GM19240 (cell line): Measurements from ENCODE around the gene CEACAM8.
"Not testable (repeated sequence)": the region's sequence is repeated elsewhere in the genome, so short reads cannot be mapped to it uniquely, and the experiment has no call there.

Experiments
- DNase-seq: peaks from one replicate; pipeline ENCODE4 v3.0.0; 2011; ENCODE audit warnings: low spot score; ENCODE audit not compliant: insufficient read length

The CEACAM8 gene

DNA sequence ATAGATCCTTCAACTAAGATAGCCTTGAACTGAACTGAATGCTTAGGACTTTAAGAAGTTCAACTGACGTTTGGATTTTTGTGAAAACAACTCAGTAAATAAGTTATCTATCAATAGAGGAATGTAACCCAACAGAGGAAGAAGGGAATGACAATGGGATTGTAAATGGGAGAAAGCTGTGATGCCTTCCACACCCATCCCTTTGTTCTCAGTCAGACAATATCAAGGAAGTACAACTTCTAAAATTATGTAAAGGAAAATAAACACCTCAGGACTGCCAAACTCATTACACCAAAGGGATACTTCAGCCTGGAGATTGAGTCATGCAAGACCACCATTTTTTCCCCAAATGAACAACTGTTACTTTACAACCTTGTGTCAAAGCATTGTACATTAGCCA lies 21.1 kb downstream of the CEACAM8 start:
- no peak for DNase-seq

DNA sequence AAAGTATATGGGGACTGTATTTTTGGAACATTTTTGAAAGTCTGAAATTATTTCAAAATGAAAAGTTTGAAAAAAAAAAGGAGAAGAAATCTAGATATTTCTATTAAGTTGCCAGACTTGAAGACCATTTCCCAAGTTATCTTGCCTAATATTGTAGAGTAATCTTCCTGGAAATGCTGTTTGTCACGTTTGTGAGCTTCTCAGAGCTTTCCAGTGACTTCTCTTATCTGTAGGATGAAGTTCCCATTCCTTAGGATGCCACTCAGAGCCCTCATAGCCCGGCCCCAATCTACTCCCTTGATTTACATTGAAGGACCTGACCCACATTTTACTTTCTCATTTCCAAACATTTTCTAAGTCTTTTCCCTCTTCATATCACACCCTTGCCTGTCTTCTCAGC lies 23.6 kb downstream of the CEACAM8 start:
- no peak for DNase-seq

DNA sequence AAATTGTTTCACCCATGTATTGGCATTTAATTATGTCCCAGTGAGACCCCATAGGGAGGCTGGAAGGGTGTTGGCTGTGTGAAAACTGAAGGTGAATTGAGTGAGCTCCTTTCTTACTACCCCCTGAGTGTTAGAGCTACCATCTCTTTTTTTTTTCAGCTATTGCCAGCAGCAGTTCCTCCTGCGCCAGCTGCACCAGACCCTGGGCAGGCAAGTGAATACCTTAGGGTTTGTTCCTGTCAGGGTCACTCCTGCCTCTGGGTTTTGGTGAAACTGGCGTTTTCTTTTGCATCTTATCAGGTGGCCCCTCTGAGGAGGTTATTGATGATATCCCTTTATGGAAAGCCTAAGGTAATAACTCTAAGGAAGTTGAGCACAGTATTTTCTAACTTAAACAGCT lies 25.5 kb downstream of the CEACAM8 start:
- no peak for DNase-seq

DNA sequence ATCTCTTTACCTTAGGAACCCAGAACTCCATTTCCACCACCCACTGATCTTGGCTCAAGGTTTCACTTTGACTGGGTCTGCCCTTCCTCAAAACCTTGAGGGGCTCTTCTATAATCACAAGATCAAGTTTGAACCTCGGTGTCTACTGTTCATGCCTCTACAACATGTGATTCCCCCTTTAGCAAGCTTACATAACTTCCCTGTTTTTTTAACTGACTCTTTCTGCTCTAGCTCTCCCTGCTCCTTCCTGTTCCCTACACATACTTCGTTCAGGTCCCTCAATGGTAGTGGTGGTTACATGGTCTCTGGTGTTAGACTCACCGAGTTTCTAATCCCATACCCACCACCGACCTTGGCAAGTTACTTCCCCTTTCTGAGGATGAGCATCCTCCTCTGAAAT lies 26.7 kb downstream of the CEACAM8 start:
- no peak for DNase-seq

DNA sequence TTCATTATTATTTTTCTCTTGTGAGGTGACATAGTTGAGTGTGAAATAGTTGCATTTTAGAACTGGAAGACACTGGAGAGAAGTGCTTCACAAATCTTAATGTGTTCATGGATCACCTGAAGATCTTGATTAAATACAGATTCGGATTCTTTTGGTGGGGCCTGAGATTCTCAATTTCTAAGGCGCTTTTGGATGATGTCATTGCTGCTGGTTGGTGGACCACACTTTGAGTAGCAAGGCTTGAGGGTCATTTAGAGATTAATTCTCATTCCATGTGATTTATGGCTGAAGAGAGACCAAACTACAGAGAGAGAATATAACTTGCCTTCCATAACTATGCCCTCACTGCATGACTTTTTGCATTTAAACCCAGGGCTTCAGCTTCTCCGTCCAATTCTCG lies 27.2 kb downstream of the CEACAM8 start:
- DNase-seq: no peak

DNA sequence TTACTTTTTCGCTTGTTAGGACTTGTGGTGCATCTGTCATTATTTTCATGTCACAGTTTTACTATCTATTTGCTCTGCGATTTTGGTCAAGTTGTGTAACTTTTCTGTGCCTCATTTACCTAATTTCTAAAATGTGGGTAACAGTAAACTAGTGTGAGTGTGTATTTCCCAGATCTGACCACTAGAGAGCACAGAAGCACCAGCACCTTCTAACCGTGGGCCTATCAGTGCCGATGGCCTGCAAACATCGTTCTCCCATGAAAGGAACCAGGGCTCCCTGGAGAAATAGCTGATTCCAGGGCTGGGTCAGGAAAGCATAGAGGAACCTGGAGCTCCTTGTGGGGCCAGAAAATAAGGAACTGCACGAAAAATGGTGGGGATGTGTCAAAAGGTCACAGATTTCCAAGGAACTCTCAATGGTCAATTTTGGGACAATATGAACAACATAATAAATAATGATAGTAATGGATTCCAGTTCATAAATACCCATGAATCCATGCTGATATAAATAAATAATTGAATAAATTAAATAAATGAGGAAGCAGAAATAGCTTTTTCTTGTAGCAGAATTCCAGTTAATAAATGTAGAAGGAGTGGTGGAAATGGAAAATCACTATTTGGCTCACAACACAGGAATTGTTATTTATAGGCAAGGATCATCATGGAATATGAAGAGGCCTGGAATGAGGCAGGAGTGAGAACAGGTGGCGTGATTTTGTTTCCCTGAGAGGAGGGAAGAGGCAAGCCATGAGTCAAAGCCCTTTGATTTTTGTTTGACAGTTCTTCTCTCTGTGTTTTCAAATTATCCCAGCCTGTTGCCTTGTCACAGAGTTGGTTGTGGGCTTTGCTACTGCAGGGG lies 31.1 kb downstream of the CEACAM8 start:
- DNase-seq: peak; percentile 35

DNA sequence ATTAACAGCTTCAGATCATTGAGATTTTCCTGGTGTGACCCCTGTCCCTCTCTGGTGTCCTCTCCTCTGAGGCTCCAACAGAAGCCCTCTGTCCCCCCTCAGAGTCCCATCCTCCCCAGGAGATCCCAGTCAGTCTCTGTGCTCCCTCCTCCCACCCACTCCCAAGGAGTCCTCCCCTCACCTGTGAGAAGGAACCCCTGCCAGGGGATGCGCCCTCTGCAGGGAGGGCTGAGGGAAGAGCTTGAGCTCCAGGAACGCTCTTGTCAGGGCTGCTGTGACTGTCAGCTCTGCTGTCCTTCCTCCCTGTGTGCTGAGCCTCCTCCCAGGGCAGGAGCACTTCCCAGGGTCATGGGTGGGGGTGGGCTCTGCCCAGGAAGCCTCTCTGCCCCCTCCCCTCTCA lies 33.2 kb downstream of the CEACAM8 start:
- DNase-seq: no peak

DNA sequence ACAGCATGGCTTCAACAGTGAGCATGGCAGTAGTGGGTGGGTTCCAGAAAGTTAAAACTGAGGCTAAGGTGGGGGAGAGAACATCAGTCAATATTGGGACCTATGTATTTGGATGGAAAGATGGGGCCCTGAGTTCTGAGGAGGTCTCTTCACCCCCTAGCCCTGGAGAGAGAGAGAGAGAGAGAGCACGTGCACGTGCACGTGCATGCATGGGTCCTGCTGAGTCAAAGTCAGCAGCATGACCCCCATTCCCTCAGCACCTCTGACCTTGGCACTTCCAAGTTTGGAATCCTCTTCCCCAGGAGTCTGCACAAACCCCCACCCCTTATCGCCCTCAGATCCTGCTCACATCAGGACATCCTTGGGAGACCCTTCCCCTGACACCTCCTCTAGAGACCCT lies 34.0 kb downstream of the CEACAM8 start:
- no peak for DNase-seq

DNA sequence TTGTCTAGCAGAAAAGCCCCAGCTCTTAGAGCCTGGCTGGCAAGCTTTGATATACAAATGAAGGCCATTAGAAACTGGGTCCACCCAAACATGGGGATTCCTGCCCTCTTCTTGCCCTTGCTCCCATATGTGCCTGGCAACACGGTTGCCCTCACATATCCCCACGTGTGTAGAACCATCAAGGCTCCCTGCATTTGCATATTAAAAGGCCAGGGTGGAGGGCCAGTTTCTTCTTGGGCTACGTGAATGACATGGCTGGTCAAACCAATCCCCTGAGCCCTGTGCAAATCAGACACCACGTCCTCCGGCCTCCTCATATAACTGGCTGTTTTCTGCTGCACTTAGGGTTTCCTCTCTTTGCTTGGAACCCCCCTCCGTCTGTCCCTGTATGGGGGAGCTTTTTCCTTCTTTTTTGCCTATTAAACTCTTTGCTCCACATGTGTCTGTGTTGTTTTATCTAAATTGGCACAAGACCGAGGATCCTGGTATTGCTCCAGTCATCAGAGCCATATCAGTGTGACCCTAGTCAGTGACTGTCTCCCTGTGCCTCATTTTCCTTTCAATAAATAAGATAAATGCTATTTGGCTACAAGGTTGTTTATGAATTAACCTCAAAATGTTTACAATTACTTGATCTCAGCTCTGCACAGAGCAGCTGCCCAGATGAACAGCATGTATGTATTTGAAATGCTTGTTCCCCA lies 36.1 kb downstream of the CEACAM8 start:
- DNase-seq: no peak

DNA sequence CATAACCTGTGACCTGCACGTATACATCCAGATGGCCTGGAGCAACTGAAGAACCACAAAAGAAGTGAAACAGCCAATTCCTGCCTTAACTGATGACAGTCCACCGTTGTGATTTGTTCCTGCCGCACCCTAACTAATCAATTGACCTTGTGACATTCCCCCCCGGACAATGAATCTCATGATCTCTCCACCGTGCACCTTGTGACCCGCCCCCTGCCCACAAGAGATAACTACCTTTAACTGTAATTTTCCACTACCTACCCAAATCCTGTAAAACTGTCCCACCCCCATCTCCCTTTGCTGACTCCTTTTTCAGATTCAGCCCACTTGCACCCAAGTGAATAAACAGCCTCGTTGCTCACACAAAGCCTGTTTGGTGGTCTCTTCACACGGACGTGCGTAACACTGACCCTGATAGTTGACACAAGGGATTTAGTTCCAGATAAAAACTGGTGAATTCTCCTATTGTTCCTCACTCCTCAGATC lies 37.3 kb downstream of the CEACAM8 start:
- DNase-seq: not testable (repeated sequence)

DNA sequence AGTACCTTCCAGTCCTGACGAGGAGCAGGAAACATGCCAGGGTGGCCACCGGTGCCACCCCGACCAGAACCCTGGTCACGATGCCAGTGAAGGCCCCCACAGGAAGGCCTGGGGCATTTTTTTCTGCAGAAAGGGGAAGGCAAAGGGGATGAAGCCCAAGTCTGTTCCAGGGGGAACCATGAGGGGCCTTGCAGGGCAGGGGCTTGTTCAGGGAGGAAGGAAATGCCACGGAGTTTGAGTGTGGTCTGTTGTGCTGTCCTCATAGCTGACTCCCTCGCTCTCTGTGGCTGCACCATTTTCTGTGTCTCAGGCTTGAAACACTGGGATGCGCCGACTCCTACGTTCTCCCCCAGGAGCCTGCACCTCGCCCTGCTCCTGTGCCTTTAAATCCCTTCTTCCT lies 38.9 kb downstream of the CEACAM8 start:
- no peak for DNase-seq

DNA sequence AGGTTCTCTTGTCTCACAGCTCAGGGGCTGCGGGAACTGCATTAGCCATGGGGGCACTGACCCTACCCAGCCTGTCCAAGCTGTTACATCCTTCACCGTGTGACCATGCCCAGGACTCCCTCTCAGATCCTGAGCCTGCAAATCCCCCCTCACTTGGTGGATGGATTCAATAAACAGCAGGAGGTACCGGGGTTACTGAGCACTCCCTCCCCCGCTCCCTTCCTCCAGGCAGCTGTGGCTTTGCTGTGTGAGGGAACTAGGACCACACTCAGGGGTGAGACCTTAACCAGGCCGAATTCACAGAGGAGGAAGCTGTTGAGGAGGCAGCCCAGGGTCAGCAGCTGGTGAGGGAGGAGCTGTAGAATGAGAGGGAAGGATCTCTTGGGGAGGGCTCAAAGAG lies 39.4 kb downstream of the CEACAM8 start:
- DNase-seq: no peak

DNA sequence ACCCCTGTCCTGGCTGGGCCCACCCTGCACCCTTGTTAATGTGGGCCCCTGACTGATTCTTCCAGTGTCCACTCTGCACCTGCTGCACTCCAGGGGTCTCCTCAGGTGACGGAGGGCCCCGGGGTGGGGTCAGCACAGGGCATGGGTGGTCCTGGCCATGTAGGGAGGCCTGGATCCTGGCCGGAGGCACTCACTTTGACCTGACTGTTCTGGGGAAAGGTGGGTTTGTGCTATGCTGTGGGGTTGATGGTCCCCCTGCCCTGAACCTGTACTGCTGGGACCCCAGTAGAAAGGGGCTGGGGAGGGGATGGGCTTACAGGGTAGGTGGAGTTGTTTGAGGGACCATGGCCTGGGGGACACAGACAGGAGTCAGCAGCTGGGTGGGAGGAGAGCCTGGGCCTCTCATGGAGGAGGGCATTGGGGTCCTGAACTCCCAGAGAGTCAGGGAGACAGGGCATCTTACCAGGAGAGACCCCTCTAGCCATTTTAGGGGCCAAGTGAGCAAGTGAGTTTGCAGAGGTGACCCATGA lies 40.6 kb downstream of the CEACAM8 start:
- DNase-seq: no peak

DNA sequence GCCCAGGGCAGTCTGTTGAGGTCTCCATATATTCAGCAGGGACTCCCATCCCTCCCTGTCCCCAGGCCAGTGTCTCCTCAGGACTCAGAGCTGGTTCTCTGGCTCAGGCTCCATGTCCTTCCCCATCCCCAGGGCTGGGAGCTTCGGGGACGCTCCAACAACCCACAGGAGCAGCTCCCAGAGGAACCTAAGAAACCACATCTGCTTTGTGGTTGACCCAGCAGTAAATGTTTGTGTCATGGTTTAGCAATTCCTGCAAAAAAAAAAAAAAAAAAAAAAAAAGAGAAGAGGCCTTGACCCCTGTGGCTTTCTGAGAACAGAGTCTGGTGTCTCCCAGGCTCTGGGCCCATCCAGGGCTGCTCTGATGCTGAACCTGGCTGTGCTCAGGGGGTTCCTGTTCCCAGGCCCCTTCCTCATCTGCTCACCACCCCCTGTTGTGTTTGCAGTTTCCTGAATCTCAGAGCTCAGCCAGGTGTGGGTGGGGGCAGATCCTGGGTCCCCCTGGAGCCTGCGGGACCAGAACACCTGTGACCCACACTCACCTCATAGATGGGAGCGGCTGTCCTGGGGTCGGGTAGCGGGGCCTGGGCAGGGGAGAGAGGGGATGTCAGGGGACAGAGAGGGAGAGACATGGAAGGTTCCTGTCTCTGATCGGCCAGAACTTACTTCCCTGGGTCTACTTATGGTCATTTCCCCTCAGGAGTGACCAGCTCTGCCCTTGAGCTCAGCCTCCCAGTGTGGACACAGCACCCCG lies 41.3 kb downstream of the CEACAM8 start:
- no peak for DNase-seq

DNA sequence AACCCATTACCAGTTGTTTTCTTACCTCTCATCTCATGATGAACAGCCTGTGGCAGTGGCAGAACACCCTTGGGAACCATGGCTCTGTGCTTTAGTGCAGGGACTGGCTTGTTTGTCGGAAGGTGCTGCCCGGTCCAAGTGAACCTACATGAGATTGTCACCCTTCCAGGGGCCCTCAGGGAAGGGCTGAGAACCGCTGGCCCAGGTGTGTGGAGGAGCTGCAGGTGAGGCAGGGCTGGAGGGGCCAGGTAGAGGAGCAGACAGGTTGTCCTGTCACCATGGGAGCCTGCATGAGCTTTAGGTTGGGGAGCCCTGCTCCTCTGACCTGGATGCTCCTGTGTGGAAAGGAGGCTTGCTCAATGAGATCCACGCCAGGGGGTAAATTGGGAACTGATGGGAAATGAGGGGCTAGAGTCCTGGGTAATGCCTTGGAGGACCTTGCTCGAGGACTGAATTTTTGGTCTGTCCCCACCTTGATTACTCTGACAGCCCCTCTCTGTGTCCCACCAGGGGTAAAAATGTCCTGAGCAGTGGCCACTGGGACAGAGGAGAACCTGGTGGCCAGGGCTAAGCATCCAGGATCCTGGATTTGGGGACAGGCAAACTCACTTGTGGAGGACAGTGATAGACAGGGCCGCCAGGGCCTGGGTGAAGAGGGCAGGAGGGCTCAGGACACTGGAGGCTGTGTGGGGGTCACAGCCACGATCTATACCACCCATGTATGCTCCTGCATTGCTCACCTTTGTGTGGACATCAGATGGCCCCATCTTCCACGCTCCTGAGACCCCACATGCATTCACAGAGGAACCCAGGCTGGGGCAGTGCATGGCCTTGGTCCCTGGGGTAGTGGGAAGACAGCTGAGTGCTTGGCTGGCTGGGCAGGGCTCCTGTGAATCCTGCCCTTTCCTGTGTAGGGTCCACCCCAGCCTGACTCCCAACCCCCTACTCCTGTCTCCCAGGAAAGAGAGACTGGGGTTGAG lies 42.3 kb downstream of the CEACAM8 start:
- DNase-seq: no peak

DNA sequence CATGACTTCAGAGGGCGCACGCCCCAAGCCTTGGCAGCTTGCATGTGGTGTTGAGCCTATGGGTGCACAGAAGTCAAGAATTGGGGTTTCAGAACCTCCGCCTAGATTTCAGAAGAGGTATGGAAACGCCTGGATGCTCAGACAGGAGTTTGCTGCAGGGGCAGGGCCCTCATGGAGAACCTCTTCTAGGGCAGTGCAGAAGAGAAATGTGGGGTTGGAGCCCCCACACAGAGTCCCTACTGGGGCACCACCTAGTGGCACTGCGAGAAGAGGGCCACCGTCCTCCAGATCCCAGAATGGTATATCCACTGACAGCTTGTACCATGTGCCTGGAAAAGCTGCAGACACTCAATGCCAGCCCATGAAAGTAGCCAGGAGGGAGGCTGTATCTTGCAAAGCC lies 44.2 kb downstream of the CEACAM8 start:
- DNase-seq: not testable (repeated sequence)

DNA sequence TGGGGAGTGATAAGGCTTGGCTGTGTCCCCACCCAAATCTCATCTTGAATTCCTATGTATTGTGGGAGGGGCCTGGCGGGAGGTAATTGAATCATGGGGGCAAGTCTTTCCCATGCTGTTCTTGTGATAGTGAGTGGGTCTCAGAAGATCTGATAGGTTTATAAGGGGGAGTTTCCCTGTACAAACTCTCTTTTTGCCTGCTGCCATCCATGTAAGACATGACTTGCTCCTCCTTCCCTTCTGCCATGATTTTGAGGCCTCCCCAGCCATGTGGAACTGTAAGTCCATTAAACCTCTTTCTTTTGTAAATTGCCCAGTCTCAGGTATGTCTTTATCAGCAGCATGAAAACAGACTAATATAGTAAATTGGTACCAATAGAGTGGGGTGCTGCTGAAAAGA lies 45.7 kb downstream of the CEACAM8 start:
- DNase-seq: not testable (repeated sequence)

DNA sequence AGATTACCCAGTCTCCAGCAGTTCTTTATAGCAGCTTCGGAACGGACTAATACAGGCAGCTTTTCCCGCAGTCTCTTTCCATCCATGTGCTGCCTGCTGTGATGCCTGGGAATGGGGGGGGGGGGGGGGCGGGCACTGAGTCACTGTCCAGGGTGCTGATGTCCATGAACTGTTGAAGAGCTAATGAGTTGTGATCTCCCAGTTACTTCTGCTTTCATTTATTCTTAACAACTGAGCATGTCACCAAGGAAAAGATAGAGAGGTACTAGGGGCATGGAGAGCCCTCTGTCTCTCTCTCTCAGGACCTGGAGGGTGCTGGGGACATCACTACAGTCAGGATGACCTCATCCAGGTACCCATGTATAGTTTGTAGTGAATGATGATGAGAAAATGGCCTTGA lies 46.2 kb downstream of the CEACAM8 start:
- DNase-seq: no peak

DNA sequence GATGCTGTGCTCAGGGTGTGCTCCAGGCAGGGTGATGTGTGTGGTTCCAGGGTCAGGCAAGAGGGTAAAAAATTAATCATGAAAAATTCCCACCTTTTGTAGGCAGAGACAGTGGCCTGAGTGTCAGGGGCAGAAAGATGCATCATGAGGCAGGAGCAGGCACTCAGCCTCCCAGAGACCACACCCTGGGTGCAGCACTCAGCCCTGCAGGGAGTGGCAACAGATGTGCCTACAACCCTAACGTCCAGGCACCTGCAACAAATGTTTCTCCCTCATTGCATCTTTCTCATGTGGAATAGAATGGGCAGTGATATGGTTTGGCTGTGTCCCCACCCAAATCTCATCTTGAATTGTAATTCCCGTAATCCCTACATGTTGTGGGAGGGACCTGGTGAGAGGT lies 46.8 kb downstream of the CEACAM8 start:
- no peak for DNase-seq

DNA sequence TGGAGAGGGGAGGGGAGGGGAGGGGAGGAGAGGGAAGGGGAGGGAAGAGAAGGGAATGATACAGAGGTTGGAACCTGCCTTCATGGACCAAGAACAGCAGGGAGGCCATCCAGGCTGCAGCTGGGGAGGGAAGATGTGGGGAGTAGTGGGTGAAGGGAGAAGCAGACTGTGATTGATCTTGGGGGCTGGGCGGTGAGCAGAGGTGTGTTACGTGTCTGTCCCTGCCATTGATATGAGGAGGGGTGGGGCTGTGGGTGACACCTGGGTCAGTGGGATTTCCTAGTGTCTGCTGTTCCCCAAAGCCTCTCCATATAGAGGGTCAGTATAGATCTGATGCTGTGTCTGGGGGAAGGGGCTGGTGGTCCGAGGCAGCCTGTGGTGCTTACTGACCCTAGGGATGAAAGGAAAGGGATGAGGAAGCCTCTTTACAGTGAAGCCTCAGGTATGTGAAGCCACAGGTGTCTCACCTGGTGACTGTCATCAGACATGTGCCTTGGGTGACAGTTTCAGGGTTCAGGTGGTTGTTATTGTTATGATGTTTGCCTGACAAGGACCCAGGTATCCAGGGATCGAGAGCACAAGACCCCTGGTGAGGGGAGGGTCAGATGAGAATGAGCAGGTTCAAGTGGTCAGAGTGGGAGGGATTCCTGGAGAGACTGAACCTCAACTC lies 47.8 kb downstream of the CEACAM8 start:
- DNase-seq: no peak
